OCI-LY1 (cell line): ENCODE data around the gene CEP152.

ENCODE experiments used
- H2AFZ ChIP-seq: fragments of 200-600 bp; sonication (generic), shearing (Covaris generic); 2 replicates; pipeline ENCODE4 v1.6.0; 2014; ENCODE audit warnings: antibody characterized with exemption, mild to moderate bottlenecking, low read length
- H3F3A ChIP-seq: fragments of 200-600 bp; sonication (generic), shearing (Covaris generic); 2 replicates; pipeline ENCODE4 v1.6.0; 2014; ENCODE audit warnings: mild to moderate bottlenecking, antibody characterized with exemption, low read length, moderate library complexity; ENCODE audit not compliant: insufficient read depth
- H3K27ac ChIP-seq: fragments of 200-600 bp; sonication (generic); 2 replicates; pipeline ENCODE4 v1.5.1; 2014; ENCODE audit warnings: low read length, mixed run types, mild to moderate bottlenecking, low read depth; ENCODE audit not compliant: poor library complexity, severe bottlenecking
- H3K27me3 ChIP-seq: fragments of 200-600 bp; sonication (generic); 2 replicates; pipeline ENCODE4 v1.6.0; 2014; ENCODE audit warnings: antibody characterized with exemption, mild to moderate bottlenecking, low read length, moderate library complexity; ENCODE audit not compliant: insufficient read depth
- H3K36me3 ChIP-seq: fragments of 200-600 bp; sonication (generic); 2 replicates; pipeline ENCODE4 v1.6.1; 2014; ENCODE audit warnings: mild to moderate bottlenecking, antibody characterized with exemption, low read length, moderate library complexity, mixed read lengths; ENCODE audit not compliant: insufficient read depth
- H3K4me1 ChIP-seq: fragments of 200-600 bp; sonication (generic); 2 replicates; pipeline ENCODE4 v1.5.1; 2014; ENCODE audit warnings: mild to moderate bottlenecking, low read length, moderate library complexity; ENCODE audit not compliant: insufficient read depth, severe bottlenecking
- H3K4me2 ChIP-seq: fragments of 200-600 bp; sonication (generic), shearing (Covaris generic); 2 replicates; pipeline ENCODE4 v1.6.1; 2014; ENCODE audit warnings: low read length
- H3K4me3 ChIP-seq: fragments of 200-600 bp; sonication (generic); 2 replicates; pipeline ENCODE4 v1.5.1; 2014; ENCODE audit warnings: low read length, low read depth, mild to moderate bottlenecking, mixed read lengths; ENCODE audit not compliant: poor library complexity, severe bottlenecking
- H3K79me2 ChIP-seq: fragments of 200-600 bp; shearing (Covaris generic); 2 replicates; pipeline ENCODE4 v1.6.1; 2016; ENCODE audit warnings: mixed run types, low read length, mixed read lengths; ENCODE audit not compliant: insufficient read depth
- H3K9ac ChIP-seq: fragments of 200-600 bp; sonication (generic), shearing (Covaris generic); 2 replicates; pipeline ENCODE4 v1.6.1; 2014; ENCODE audit warnings: mild to moderate bottlenecking, low read length, mixed read lengths
- H3K9me2 ChIP-seq: fragments of 200-600 bp; sonication (generic), shearing (Covaris generic); 2 replicates; pipeline ENCODE4 v1.6.1; 2014; ENCODE audit warnings: low read depth, mild to moderate bottlenecking, low read length, mixed read lengths
- H3K9me3 ChIP-seq: fragments of 200-600 bp; shearing (Covaris generic); 2 replicates; pipeline ENCODE4 v1.6.1; 2014; ENCODE audit warnings: low read length, mixed read lengths
- H4K20me1 ChIP-seq: fragments of 200-600 bp; sonication (generic), shearing (Covaris generic); 2 replicates; pipeline ENCODE4 v1.6.0; 2016; ENCODE audit warnings: mild to moderate bottlenecking, low read length; ENCODE audit not compliant: insufficient read depth
- EZH2 ChIP-seq: fragments of 200-600 bp; sonication (generic), shearing (Covaris generic); IDR thresholded peaks from 2 replicates; pipeline ENCODE4 v1.8.0; 2017; ENCODE audit warnings: borderline replicate concordance, mixed run types, mild to moderate bottlenecking, antibody characterized with exemption, low read length, moderate library complexity, mixed read lengths
- TF ChIP-seq, protein P1 (sequence below): fragments of 200-600 bp; sonication (generic), shearing (Covaris generic); IDR thresholded peaks from 2 replicates; pipeline ENCODE4 v1.5.1; 2017; ENCODE audit warnings: mild to moderate bottlenecking, antibody characterized with exemption, low read length, moderate library complexity, mixed read lengths

Gene CEP152

DNA sequence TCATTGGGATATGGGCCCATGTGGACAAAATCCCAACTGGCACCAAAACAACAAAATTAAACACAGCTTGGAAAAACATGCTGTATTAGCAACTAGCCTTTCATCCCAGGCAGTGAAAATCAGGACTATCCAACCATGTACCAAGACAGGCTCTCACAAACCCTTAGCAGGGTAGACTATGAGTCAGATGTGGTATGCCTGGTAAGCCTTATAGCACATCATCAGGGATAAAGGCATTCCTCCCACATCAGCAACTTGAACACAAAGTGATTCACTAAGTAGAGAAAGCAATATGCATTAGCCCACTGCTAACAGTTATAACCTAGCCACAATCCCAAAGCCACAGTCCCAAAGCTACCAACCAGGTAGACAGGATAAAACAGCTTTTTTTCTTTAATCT lies 8.0 kb downstream of the CEP152 start:
- no peak overlapping the region for H3K4me2 ChIP-seq

DNA sequence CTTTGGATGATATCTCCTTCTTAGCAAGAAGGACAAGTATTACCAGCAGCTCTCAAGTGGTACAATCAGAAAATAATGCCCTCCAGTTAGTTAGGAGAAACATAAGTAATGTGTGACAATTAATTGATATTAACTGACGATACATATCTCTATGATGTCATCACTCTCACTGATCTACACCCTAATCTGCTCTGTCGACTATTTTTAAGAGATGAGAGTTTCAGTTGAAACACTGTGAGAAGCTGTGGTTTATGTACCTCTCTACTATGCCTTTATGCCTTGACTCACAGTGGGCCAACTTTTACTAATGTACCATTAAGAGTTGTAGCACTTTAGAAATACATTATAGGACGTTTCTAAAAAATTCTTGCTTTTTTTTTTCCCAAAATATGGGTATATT lies 8.6 kb downstream of the CEP152 start:
- peaks cover 17% of the 10 kb centered on the region for H3K36me3 ChIP-seq
- no peaks in the 10 kb centered on the region for H3K27me3 ChIP-seq
- H3K4me3 ChIP-seq: no peak overlapping the region
- no peaks in the 10 kb centered on the region for H3K9me3 ChIP-seq
- H3K9me2 ChIP-seq: no peaks in the 10 kb centered on the region
- no peak overlapping the region for H3K9ac ChIP-seq
- no peaks in the 10 kb centered on the region for H4K20me1 ChIP-seq
- H3K79me2 ChIP-seq: peaks cover 63% of the 10 kb centered on the region
- no peak overlapping the region for H3K4me2 ChIP-seq
- TF ChIP-seq, protein P1, sequence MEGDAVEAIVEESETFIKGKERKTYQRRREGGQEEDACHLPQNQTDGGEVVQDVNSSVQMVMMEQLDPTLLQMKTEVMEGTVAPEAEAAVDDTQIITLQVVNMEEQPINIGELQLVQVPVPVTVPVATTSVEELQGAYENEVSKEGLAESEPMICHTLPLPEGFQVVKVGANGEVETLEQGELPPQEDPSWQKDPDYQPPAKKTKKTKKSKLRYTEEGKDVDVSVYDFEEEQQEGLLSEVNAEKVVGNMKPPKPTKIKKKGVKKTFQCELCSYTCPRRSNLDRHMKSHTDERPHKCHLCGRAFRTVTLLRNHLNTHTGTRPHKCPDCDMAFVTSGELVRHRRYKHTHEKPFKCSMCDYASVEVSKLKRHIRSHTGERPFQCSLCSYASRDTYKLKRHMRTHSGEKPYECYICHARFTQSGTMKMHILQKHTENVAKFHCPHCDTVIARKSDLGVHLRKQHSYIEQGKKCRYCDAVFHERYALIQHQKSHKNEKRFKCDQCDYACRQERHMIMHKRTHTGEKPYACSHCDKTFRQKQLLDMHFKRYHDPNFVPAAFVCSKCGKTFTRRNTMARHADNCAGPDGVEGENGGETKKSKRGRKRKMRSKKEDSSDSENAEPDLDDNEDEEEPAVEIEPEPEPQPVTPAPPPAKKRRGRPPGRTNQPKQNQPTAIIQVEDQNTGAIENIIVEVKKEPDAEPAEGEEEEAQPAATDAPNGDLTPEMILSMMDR: no peak
- TF ChIP-seq EZH2: no peak
- no peak overlapping the region for H3K27ac ChIP-seq
- no peaks in the 10 kb centered on the region for H3F3A ChIP-seq
- H3K4me1 ChIP-seq: peaks cover 27% of the 10 kb centered on the region
- no peak overlapping the region for H2AFZ ChIP-seq

More for the DNA sequence above, 8.0 kb downstream of the CEP152 start:
- peaks cover 31% of the 10 kb centered on the region for H3K4me1 ChIP-seq
- H3K27me3 ChIP-seq: no peaks in the 10 kb centered on the region
- no peak overlapping the region for H3K27ac ChIP-seq
- H3F3A ChIP-seq: no peaks in the 10 kb centered on the region
- no peak overlapping the region for H2AFZ ChIP-seq
- H3K36me3 ChIP-seq: peaks cover 11% of the 10 kb centered on the region; the same call in 1 of the 2 replicates
- TF ChIP-seq EZH2: no peak
- TF ChIP-seq, protein P1: no peak
- H3K79me2 ChIP-seq: peaks cover 69% of the 10 kb centered on the region
- H4K20me1 ChIP-seq: no peaks in the 10 kb centered on the region
- H3K9me3 ChIP-seq: no peaks in the 10 kb centered on the region
- no peak overlapping the region for H3K9ac ChIP-seq
- no peaks in the 10 kb centered on the region for H3K9me2 ChIP-seq
- H3K4me3 ChIP-seq: no peak overlapping the region

DNA sequence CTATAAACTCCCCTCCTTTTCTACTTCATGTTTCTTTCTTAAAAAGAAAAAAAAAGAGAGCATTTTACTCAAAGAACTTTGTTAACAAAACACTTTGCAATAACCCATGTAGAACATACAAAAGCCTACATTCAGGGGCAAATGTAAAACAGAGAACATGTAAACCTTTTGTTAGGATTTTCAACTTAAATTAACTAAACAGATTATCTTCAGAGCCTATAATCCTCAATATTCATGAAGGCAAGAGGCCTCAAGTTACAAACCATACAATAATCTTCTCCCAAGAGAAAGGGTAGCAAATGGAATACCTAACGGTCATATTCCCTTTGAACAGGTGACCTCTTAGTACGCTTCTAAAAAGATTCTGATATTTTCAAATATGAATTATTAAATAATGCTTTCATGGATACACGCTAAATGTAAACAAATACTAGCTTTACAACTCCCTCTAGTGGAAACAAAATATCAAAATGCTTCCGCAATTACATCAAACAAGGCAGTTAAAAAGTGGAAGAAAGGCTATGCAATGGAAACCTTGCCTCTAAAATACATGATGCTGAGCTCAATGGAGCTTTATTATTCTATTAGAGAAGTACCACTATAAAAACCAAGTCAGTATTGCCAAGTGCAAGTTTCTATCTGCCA lies 9.9 kb downstream of the CEP152 start:
- peaks cover 52% of the 10 kb centered on the region for H3K79me2 ChIP-seq
- no peaks in the 10 kb centered on the region for H3F3A ChIP-seq
- H3K4me2 ChIP-seq: peak overlapping the region; percentile 7; the same call in 1 of the 2 replicates
- peaks cover 30% of the 10 kb centered on the region for H3K36me3 ChIP-seq
- H3K4me3 ChIP-seq: no peak overlapping the region
- TF ChIP-seq EZH2: no peak
- TF ChIP-seq, protein P1: peak; percentile 67
- no peaks in the 10 kb centered on the region for H3K9me3 ChIP-seq
- H2AFZ ChIP-seq: no peak overlapping the region
- H3K27ac ChIP-seq: peak overlapping the region; percentile 40
- no peaks in the 10 kb centered on the region for H3K27me3 ChIP-seq
- H3K4me1 ChIP-seq: peaks cover 13% of the 10 kb centered on the region
- H3K9me2 ChIP-seq: no peaks in the 10 kb centered on the region
- H3K9ac ChIP-seq: no peak overlapping the region
- no peaks in the 10 kb centered on the region for H4K20me1 ChIP-seq
